GM23338 (cell line): ENCODE results near the gene RMDN3. TPM values are rescaled to one million over a fixed set of nuclear protein-coding genes. Genes with fewer than 3 reads are reported as not detected.

Experiments
- ATAC-seq: fragments of 200-7000 bp; cut with Tn5 transposase; 3 replicates; pipeline ENCODE4 v1.9.1; 2020
- DNase-seq: peaks from one replicate; pipeline ENCODE4 v3.0.0-alpha.2; 2015; ENCODE audit warnings: low spot score
- H2AFZ ChIP-seq: fragments of 200-600 bp; sonication (generic); 2 replicates; pipeline ENCODE4 v1.8.0; 2016; ENCODE audit warnings: antibody characterized with exemption, mild to moderate bottlenecking, moderate library complexity
- H3F3A ChIP-seq: fragments of 200-600 bp; sonication (generic); replicated peaks from 2 replicates; pipeline ENCODE4 v1.8.0; 2017; ENCODE audit warnings: antibody characterized with exemption, mixed run types, low read depth
- H3K27ac ChIP-seq: fragments of 200-600 bp; sonication (generic); 2 replicates; pipeline ENCODE4 v1.6.1; 2016; ENCODE audit warnings: low read depth
- H3K27me3 ChIP-seq: fragments of 200-600 bp; sonication (generic); 2 replicates; pipeline ENCODE4 v1.8.0; 2016; ENCODE audit warnings: mild to moderate bottlenecking, mixed run types, moderate library complexity; ENCODE audit not compliant: insufficient read depth
- H3K36me3 ChIP-seq: fragments of 200-600 bp; sonication (generic); 2 replicates; pipeline ENCODE4 v1.8.0; 2016; ENCODE audit warnings: mild to moderate bottlenecking; ENCODE audit not compliant: insufficient read depth
- H3K4me1 ChIP-seq: fragments of 200-600 bp; sonication (generic); 2 replicates; pipeline ENCODE4 v1.8.0; 2016; ENCODE audit warnings: mild to moderate bottlenecking, moderate library complexity; ENCODE audit not compliant: insufficient read depth
- H3K4me2 ChIP-seq: fragments of 200-600 bp; sonication (generic); 2 replicates; pipeline ENCODE4 v1.7.1; 2017; ENCODE audit warnings: mixed run types
- H3K4me3 ChIP-seq: fragments of 200-600 bp; sonication (generic); 2 replicates; pipeline ENCODE4 v1.6.1; 2016; ENCODE audit warnings: mixed run types
- H3K79me2 ChIP-seq: fragments of 200-600 bp; sonication (generic); replicated peaks from 2 replicates; pipeline ENCODE4 v1.8.0; 2017; ENCODE audit warnings: mild to moderate bottlenecking; ENCODE audit not compliant: insufficient read depth
- H3K9me2 ChIP-seq: fragments of 200-600 bp; sonication (generic); 2 replicates; pipeline ENCODE4 v1.8.0; 2017; ENCODE audit not compliant: insufficient read depth
- H4K20me1 ChIP-seq: fragments of 200-600 bp; sonication (generic); replicated peaks from 2 replicates; pipeline ENCODE4 v1.8.0; 2017; ENCODE audit warnings: mild to moderate bottlenecking; ENCODE audit not compliant: insufficient read depth
- H3K27ac Mint-ChIP-seq: 2 replicates; pipeline ENCODE4 v1.8.0; 2020; ENCODE audit warnings: inconsistent platforms, mild to moderate bottlenecking, moderate library complexity, mixed read lengths
- H3K27me3 Mint-ChIP-seq: 3 replicates; pipeline ENCODE4 v1.8.0; 2022; ENCODE audit warnings: low read depth, mild to moderate bottlenecking, moderate library complexity, mixed read lengths, inconsistent platforms; ENCODE audit not compliant: insufficient read depth, poor library complexity
- H3K36me3 Mint-ChIP-seq: 3 replicates; pipeline ENCODE4 v1.8.0; 2021; ENCODE audit warnings: low read depth, mild to moderate bottlenecking, inconsistent platforms, moderate library complexity, mixed read lengths
- H3K4me1 Mint-ChIP-seq: 3 replicates; pipeline ENCODE4 v1.8.0; 2020; ENCODE audit warnings: mild to moderate bottlenecking, inconsistent platforms, mixed read lengths
- H3K4me3 Mint-ChIP-seq: 3 replicates; pipeline ENCODE4 v1.8.0; 2021; ENCODE audit warnings: moderate library complexity, mild to moderate bottlenecking, inconsistent platforms, mixed read lengths
- H3K9me3 Mint-ChIP-seq: 3 replicates; pipeline ENCODE4 v1.8.0; 2020; ENCODE audit warnings: moderate library complexity, mild to moderate bottlenecking, inconsistent platforms, mixed read lengths
- CREB1 ChIP-seq: fragments of 250-450 bp; sonication (Bioruptor Pico); IDR thresholded peaks from 2 replicates; pipeline ENCODE4 v1.5.0; 2020; ENCODE audit warnings: low read depth, mild to moderate bottlenecking, moderate library complexity
- EZH2 ChIP-seq: fragments of 200-600 bp; sonication (generic); IDR thresholded peaks from one replicate; pipeline ENCODE4 v1.8.0; 2017; ENCODE audit warnings: antibody characterized with exemption, mild to moderate bottlenecking, low read depth; ENCODE audit not compliant: unreplicated experiment
- EZH2phosphoT487 ChIP-seq: fragments of 200-600 bp; sonication (generic); IDR thresholded peaks from one replicate; pipeline ENCODE4 v1.8.1; 2018; ENCODE audit warnings: antibody characterized with exemption; ENCODE audit not compliant: unreplicated experiment
- JUNB ChIP-seq: IDR thresholded peaks from one replicate; pipeline ENCODE4 v1.6.1; 2016; ENCODE audit warnings: antibody characterized with exemption; ENCODE audit not compliant: unreplicated experiment
- NANOG ChIP-seq: IDR thresholded peaks from 2 replicates; pipeline ENCODE4 v1.6.1; 2016; ENCODE audit warnings: antibody characterized with exemption, borderline replicate concordance
- POLR2AphosphoS5 ChIP-seq: IDR thresholded peaks from 2 replicates; pipeline ENCODE4 v1.6.1; 2016; ENCODE audit warnings: antibody characterized with exemption, low read depth
- STAT1 ChIP-seq: IDR thresholded peaks from one replicate; pipeline ENCODE4 v1.6.1; 2016; ENCODE audit warnings: antibody characterized with exemption; ENCODE audit not compliant: unreplicated experiment
- ZNF114 ChIP-seq: fragments of 250-450 bp; sonication (Bioruptor Pico); IDR thresholded peaks from 2 replicates; pipeline ENCODE4 v1.5.0; 2020; ENCODE audit warnings: mild to moderate bottlenecking, moderate library complexity
- ZNF331 ChIP-seq: fragments of 250-450 bp; sonication (Bioruptor Pico); IDR thresholded peaks from 2 replicates; pipeline ENCODE4 v1.5.0; 2020; ENCODE audit warnings: low read depth, mild to moderate bottlenecking, moderate library complexity
- polyA plus RNA-seq: library from polyadenylated mRNA; unstranded; fragments of >200 nt; fragmentation: Nextera tagmentation; extraction: Ambion mirVana; gene quantifications from 2 replicates; pipeline ENCODE4 v1.2.1, GENCODE V29; 2016
- total RNA-seq: library from RNA; depleted of rRNA; stranded (reverse); fragments of >200 nt; shearing (Covaris generic); gene quantifications from 2 replicates; pipeline ENCODE4 v1.2.3, GENCODE V29; 2014
- TF ChIP-seq, protein P1 (sequence below): IDR thresholded peaks from 2 replicates; pipeline ENCODE4 v1.6.1; 2016; ENCODE audit warnings: antibody characterized with exemption
- TF ChIP-seq, protein P2 (sequence below): fragments of 250-450 bp; sonication (Bioruptor Pico); IDR thresholded peaks from 2 replicates; pipeline ENCODE4 v1.5.0; 2020; ENCODE audit warnings: mild to moderate bottlenecking, moderate library complexity
- TF ChIP-seq, protein P3 (sequence below), 2 experiments: fragments of 200-600 bp in 1 of 2; sonication (generic) in 1 of 2; conservative IDR thresholded peaks; 2 replicates each; pipeline versions ENCODE4 v1.5.1 to v1.6.1; 2016 to 2017; ENCODE audit warnings: antibody characterized with exemption in 2 of 2, low read depth in 2 of 2, mild to moderate bottlenecking in 2 of 2, moderate library complexity in 1 of 2
- TF ChIP-seq, protein P4 (sequence below): IDR thresholded peaks from one replicate; pipeline ENCODE4 v1.6.1; 2018; ENCODE audit warnings: antibody characterized with exemption; ENCODE audit not compliant: unreplicated experiment

RMDN3 gene
- total and polyA plus RNA-seq, 2 experiments from 2014 or later: 15.6 to 17.0 TPM

GRCh38 chr15:40722934-40723333 is 32.1 kb downstream of the RMDN3 start:
- Histone ChIP-seq H3F3A (no peaks in the 10 kb centered on the region), H4K20me1 (no peaks in the 10 kb centered on the region; the same call in 1 of the 2 replicates), H3K27me3 (no peaks in the 10 kb centered on the region), H3K79me2 (no peaks in the 10 kb centered on the region), H3K9me2 (no peaks in the 10 kb centered on the region), H3K36me3 (peaks cover 33% of the 10 kb centered on the region; the same call in 1 of the 2 replicates), H3K4me1 (no peaks in the 10 kb centered on the region), H2AFZ (no peak overlapping the region), H3K27ac (no peak overlapping the region), H3K4me2 (no peak overlapping the region), H3K4me3 (no peak overlapping the region)
- Mint-ChIP-seq H3K4me1 (no peaks in the 10 kb centered on the region), H3K4me3 (no peak overlapping the region), H3K9me3 (no peaks in the 10 kb centered on the region), H3K27ac (no peak overlapping the region), H3K27me3 (no peaks in the 10 kb centered on the region), H3K36me3 (peaks cover 35% of the 10 kb centered on the region; the same call in 2 of the 3 replicates)
- TF ChIP-seq, protein P1, sequence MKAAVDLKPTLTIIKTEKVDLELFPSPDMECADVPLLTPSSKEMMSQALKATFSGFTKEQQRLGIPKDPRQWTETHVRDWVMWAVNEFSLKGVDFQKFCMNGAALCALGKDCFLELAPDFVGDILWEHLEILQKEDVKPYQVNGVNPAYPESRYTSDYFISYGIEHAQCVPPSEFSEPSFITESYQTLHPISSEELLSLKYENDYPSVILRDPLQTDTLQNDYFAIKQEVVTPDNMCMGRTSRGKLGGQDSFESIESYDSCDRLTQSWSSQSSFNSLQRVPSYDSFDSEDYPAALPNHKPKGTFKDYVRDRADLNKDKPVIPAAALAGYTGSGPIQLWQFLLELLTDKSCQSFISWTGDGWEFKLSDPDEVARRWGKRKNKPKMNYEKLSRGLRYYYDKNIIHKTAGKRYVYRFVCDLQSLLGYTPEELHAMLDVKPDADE: no peak
- TF ChIP-seq NANOG (no peak), EZH2 (no peak), JUNB (no peak), CREB1 (no peak), STAT1 (no peak), POLR2AphosphoS5 (no peak), EZH2phosphoT487 (no peak), ZNF114 (no peak), ZNF331 (CRISPR knock-in tag) (no peak)
- TF ChIP-seq, protein P2, sequence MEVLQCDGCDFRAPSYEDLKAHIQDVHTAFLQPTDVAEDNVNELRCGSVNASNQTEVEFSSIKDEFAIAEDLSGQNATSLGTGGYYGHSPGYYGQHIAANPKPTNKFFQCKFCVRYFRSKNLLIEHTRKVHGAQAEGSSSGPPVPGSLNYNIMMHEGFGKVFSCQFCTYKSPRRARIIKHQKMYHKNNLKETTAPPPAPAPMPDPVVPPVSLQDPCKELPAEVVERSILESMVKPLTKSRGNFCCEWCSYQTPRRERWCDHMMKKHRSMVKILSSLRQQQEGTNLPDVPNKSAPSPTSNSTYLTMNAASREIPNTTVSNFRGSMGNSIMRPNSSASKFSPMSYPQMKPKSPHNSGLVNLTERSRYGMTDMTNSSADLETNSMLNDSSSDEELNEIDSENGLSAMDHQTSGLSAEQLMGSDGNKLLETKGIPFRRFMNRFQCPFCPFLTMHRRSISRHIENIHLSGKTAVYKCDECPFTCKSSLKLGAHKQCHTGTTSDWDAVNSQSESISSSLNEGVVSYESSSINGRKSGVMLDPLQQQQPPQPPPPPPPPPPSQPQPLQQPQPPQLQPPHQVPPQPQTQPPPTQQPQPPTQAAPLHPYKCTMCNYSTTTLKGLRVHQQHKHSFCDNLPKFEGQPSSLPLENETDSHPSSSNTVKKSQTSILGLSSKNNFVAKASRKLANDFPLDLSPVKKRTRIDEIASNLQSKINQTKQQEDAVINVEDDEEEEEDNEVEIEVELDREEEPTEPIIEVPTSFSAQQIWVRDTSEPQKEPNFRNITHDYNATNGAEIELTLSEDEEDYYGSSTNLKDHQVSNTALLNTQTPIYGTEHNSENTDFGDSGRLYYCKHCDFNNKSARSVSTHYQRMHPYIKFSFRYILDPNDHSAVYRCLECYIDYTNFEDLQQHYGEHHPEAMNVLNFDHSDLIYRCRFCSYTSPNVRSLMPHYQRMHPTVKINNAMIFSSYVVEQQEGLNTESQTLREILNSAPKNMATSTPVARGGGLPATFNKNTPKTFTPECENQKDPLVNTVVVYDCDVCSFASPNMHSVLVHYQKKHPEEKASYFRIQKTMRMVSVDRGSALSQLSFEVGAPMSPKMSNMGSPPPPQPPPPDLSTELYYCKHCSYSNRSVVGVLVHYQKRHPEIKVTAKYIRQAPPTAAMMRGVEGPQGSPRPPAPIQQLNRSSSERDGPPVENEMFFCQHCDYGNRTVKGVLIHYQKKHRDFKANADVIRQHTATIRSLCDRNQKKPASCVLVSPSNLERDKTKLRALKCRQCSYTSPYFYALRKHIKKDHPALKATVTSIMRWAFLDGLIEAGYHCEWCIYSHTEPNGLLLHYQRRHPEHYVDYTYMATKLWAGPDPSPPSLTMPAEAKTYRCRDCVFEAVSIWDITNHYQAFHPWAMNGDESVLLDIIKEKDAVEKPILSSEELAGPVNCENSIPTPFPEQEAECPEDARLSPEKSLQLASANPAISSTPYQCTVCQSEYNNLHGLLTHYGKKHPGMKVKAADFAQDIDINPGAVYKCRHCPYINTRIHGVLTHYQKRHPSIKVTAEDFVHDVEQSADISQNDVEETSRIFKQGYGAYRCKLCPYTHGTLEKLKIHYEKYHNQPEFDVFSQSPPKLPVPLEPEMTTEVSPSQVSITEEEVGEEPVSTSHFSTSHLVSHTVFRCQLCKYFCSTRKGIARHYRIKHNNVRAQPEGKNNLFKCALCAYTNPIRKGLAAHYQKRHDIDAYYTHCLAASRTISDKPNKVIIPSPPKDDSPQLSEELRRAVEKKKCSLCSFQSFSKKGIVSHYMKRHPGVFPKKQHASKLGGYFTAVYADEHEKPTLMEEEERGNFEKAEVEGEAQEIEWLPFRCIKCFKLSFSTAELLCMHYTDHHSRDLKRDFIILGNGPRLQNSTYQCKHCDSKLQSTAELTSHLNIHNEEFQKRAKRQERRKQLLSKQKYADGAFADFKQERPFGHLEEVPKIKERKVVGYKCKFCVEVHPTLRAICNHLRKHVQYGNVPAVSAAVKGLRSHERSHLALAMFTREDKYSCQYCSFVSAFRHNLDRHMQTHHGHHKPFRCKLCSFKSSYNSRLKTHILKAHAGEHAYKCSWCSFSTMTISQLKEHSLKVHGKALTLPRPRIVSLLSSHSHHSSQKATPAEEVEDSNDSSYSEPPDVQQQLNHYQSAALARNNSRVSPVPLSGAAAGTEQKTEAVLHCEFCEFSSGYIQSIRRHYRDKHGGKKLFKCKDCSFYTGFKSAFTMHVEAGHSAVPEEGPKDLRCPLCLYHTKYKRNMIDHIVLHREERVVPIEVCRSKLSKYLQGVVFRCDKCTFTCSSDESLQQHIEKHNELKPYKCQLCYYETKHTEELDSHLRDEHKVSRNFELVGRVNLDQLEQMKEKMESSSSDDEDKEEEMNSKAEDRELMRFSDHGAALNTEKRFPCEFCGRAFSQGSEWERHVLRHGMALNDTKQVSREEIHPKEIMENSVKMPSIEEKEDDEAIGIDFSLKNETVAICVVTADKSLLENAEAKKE (CRISPR knock-in tag): no peak
- TF ChIP-seq, protein P3, sequence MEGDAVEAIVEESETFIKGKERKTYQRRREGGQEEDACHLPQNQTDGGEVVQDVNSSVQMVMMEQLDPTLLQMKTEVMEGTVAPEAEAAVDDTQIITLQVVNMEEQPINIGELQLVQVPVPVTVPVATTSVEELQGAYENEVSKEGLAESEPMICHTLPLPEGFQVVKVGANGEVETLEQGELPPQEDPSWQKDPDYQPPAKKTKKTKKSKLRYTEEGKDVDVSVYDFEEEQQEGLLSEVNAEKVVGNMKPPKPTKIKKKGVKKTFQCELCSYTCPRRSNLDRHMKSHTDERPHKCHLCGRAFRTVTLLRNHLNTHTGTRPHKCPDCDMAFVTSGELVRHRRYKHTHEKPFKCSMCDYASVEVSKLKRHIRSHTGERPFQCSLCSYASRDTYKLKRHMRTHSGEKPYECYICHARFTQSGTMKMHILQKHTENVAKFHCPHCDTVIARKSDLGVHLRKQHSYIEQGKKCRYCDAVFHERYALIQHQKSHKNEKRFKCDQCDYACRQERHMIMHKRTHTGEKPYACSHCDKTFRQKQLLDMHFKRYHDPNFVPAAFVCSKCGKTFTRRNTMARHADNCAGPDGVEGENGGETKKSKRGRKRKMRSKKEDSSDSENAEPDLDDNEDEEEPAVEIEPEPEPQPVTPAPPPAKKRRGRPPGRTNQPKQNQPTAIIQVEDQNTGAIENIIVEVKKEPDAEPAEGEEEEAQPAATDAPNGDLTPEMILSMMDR (conservative IDR thresholded peaks at IDR 0.05; ENCODE audit: low read depth in 2 of 2): no peak
- TF ChIP-seq, protein P4, sequence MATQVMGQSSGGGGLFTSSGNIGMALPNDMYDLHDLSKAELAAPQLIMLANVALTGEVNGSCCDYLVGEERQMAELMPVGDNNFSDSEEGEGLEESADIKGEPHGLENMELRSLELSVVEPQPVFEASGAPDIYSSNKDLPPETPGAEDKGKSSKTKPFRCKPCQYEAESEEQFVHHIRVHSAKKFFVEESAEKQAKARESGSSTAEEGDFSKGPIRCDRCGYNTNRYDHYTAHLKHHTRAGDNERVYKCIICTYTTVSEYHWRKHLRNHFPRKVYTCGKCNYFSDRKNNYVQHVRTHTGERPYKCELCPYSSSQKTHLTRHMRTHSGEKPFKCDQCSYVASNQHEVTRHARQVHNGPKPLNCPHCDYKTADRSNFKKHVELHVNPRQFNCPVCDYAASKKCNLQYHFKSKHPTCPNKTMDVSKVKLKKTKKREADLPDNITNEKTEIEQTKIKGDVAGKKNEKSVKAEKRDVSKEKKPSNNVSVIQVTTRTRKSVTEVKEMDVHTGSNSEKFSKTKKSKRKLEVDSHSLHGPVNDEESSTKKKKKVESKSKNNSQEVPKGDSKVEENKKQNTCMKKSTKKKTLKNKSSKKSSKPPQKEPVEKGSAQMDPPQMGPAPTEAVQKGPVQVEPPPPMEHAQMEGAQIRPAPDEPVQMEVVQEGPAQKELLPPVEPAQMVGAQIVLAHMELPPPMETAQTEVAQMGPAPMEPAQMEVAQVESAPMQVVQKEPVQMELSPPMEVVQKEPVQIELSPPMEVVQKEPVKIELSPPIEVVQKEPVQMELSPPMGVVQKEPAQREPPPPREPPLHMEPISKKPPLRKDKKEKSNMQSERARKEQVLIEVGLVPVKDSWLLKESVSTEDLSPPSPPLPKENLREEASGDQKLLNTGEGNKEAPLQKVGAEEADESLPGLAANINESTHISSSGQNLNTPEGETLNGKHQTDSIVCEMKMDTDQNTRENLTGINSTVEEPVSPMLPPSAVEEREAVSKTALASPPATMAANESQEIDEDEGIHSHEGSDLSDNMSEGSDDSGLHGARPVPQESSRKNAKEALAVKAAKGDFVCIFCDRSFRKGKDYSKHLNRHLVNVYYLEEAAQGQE: no peak
- DNase-seq: no peak
- no peak for ATAC-seq
